ENCODE measurements around the gene OR14C36. TPM values are rescaled to one million over a fixed set of nuclear protein-coding genes. Genes with fewer than 3 reads are reported as not detected.

OR14C36 gene
- total and polyA plus RNA-seq, 9 of the 15 experiments (the other 6 are each of a cell fraction or from before 2014, with no cell fraction given): not detected

DNA sequence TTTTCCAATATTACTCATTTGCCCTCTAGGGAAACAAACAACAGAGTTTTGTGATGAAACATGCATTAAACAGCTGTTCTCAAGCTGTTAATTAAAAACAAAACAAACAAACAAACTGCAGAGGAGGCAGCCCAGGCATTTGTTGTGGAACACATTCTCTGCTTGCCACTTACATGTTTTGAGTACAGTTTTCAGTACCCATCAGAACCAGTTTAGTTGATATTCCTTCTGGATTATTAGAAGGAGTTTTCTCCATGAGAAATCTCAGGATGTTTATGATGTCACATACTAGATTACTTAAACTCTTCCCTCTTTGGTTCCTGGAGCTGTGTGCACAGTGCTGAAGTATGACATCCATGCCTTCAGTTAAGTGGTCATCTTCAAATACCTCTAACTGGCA is 26.9 kb downstream of the OR14C36 start, which contains the start of gene OR2T6:
Gene OR2T6, plus strand, starts transcription at position 301 of the 400 bp plus-strand sequence. CDS start 11,863 bp downstream, outside the sequence.
- H4K20me1 ChIP-seq (replicated peaks; ENCODE audit: control insufficient read depth, insufficient read depth, low read length): no peaks in the 10 kb centered on the region
- no peaks in the 10 kb centered on the region for H3K36me3 ChIP-seq (ENCODE audit: control insufficient read depth, insufficient read depth, low read length)
- no peaks in the 10 kb centered on the region for H3K4me1 ChIP-seq (replicated peaks in 1 of 2; ENCODE audit: control insufficient read depth in 2 of 2, insufficient read depth in 2 of 2, low read length in 2 of 2)
- TF ChIP-seq RBM39 (optimal IDR thresholded peaks at IDR 0.05; ENCODE audit: low read depth, low read length): no peak
- no peaks in the 10 kb centered on the region for H3K79me2 ChIP-seq (ENCODE audit: control insufficient read depth, insufficient read depth, low read length)
- H3K4me3 ChIP-seq: no peak within 1 kb of the TSS
- in situ Hi-C loops (cut with MboI): no loop called here
- H2AFZ ChIP-seq (ENCODE audit: low read depth, low read length): no peak within 1 kb of the TSS
- no peak for DNase-seq (ENCODE audit: extremely low read depth in 1 of 4, low spot score in 3 of 4)
- no TSS peak for BruUV-seq (replicated peaks)
- no peak within 1 kb of the TSS for H3K4me2 ChIP-seq (ENCODE audit: insufficient read depth, low read length)
- no peaks in the 10 kb centered on the region; the same call in 1 of the 2 replicates for H3K9me3 ChIP-seq (replicated peaks; ENCODE audit: control insufficient read depth, insufficient read depth, low read depth, low read length)
- POLR2A ChIA-PET: no interaction called here
- no peak within 1 kb of the TSS for H3K27ac ChIP-seq (ENCODE audit: extremely low read depth, low read depth, low read length)
- CTCF ChIA-PET (ENCODE audit: low intra/inter-chr PET ratio): interaction anchor here (0.8 kb wide), 1 partner anchor 52 kb away, joined by 3 read pairs; no protein-coding TSS in a partner anchor
- no peak within 1 kb of the TSS for H3K9ac ChIP-seq (ENCODE audit: insufficient read depth in 1 of 2, low read depth in 2 of 2, low read length in 2 of 2)
- FAIRE-seq: no peak
- H3K27me3 ChIP-seq (ENCODE audit: control insufficient read depth in 2 of 2, insufficient read depth in 2 of 2, low read length in 2 of 2): no peaks in the 10 kb centered on the region
- intact Hi-C loops (cut with micrococcal nuclease): no loop called here
- ATAC-seq: no peak
- no peaks in the 10 kb centered on the region for H3K9me1 ChIP-seq (ENCODE audit: control insufficient read depth, insufficient read depth, low read length)

DNA sequence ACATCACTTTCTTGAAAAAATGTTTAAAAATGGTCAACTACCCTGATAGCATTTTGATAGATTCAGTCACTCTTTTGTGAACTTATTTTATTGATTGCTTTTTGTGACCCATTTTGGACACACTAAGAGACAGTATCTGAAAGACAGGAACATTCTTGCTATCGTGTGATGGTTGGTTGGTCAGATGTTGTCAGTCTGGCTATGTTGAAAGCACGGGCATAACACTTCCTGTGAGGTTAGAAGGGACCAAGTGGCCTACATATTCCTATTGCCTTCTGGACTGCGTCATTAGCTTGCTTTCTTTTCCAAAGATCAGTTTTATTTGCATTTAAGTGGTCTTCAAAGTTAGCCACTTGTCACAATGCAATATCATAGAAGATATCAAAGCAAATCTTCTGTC is 28.3 kb downstream of the OR14C36 start:
- TF ChIP-seq, protein P1, sequence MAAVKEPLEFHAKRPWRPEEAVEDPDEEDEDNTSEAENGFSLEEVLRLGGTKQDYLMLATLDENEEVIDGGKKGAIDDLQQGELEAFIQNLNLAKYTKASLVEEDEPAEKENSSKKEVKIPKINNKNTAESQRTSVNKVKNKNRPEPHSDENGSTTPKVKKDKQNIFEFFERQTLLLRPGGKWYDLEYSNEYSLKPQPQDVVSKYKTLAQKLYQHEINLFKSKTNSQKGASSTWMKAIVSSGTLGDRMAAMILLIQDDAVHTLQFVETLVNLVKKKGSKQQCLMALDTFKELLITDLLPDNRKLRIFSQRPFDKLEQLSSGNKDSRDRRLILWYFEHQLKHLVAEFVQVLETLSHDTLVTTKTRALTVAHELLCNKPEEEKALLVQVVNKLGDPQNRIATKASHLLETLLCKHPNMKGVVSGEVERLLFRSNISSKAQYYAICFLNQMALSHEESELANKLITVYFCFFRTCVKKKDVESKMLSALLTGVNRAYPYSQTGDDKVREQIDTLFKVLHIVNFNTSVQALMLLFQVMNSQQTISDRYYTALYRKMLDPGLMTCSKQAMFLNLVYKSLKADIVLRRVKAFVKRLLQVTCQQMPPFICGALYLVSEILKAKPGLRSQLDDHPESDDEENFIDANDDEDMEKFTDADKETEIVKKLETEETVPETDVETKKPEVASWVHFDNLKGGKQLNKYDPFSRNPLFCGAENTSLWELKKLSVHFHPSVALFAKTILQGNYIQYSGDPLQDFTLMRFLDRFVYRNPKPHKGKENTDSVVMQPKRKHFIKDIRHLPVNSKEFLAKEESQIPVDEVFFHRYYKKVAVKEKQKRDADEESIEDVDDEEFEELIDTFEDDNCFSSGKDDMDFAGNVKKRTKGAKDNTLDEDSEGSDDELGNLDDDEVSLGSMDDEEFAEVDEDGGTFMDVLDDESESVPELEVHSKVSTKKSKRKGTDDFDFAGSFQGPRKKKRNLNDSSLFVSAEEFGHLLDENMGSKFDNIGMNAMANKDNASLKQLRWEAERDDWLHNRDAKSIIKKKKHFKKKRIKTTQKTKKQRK (IDR thresholded peaks at IDR 0.05; ENCODE audit: borderline replicate concordance, low read depth, low read length): no peak
- TF ChIP-seq TRIM28 (IDR thresholded peaks at IDR 0.05): no peak
- no peak for TF ChIP-seq SETDB1 (IDR thresholded peaks at IDR 0.05; ENCODE audit: low read length)
- TF ChIP-seq SPI1 (IDR thresholded peaks at IDR 0.05; ENCODE audit: borderline replicate concordance, low read depth, low read length): no peak
- no peak for TF ChIP-seq ZNF583 (CRISPR knock-in tag; IDR thresholded peaks at IDR 0.05)
- no peak for TF ChIP-seq CBFB (CRISPR knock-in tag; IDR thresholded peaks at IDR 0.05)
- TF ChIP-seq HNRNPUL1 (IDR thresholded peaks at IDR 0.05; ENCODE audit: low read length): no peak
- no peak for TF ChIP-seq NFE2 (IDR thresholded peaks at IDR 0.05; ENCODE audit: low read depth)
- no peak for TF ChIP-seq SAFB2 (IDR thresholded peaks at IDR 0.05; ENCODE audit: borderline replicate concordance, low read depth, low read length, severe bottlenecking)
- no peak for TF ChIP-seq WHSC1 (IDR thresholded peaks at IDR 0.05; ENCODE audit: low read length)
- POLR2A ChIA-PET: no interaction called here
- Histone ChIP-seq H3K9ac (ENCODE audit: insufficient read depth in 1 of 2, low read depth in 2 of 2, low read length in 2 of 2) (no peak overlapping the region), H3K4me3 (no peak overlapping the region), H4K20me1 (replicated peaks; ENCODE audit: control insufficient read depth, insufficient read depth, low read length) (no peaks in the 10 kb centered on the region), H3K27me3 (ENCODE audit: control insufficient read depth in 2 of 2, insufficient read depth in 2 of 2, low read length in 2 of 2) (no peaks in the 10 kb centered on the region), H3K4me1 (replicated peaks in 1 of 2; ENCODE audit: control insufficient read depth in 2 of 2, insufficient read depth in 2 of 2, low read length in 2 of 2) (no peaks in the 10 kb centered on the region), H2AFZ (ENCODE audit: low read depth, low read length) (no peak overlapping the region), H3K79me2 (ENCODE audit: control insufficient read depth, insufficient read depth, low read length) (no peaks in the 10 kb centered on the region), H3K36me3 (ENCODE audit: control insufficient read depth, insufficient read depth, low read length) (no peaks in the 10 kb centered on the region), H3K4me2 (ENCODE audit: insufficient read depth, low read length) (no peak overlapping the region), H3K27ac (ENCODE audit: extremely low read depth, low read depth, low read length) (no peak overlapping the region), H3K9me1 (ENCODE audit: control insufficient read depth, insufficient read depth, low read length) (no peaks in the 10 kb centered on the region), H3K9me3 (replicated peaks; ENCODE audit: control insufficient read depth, insufficient read depth, low read depth, low read length) (no peaks in the 10 kb centered on the region; the same call in 1 of the 2 replicates)
- 0% methylated on average over 3 of the region's 3 CpGs for WGBS (ENCODE audit: insufficient coverage, low coverage, missing lambda C conversion rate)
- ATAC-seq: no peak
- in situ Hi-C loops (cut with MboI): no loop called here
- FAIRE-seq: no peak
- intact Hi-C loops (cut with micrococcal nuclease): no loop called here
- CTCF ChIA-PET (ENCODE audit: low intra/inter-chr PET ratio): interaction anchor here (0.5 kb wide), 1 partner anchor 12 kb away, joined by 3 read pairs; no protein-coding TSS in a partner anchor
- no peak for DNase-seq (ENCODE audit: extremely low read depth in 1 of 4, low spot score in 3 of 4)
- no TSS peak for BruUV-seq (replicated peaks)
